T47D (cell line): ENCODE results near the gene RPS17.
"Not testable (repeated sequence)": the region's sequence is repeated elsewhere in the genome, so short reads cannot be mapped to it uniquely, and the experiment has no call there.

ENCODE experiments used
- DNase-seq, 2 experiments: peaks; one replicate each; pipeline versions ENCODE4 v3.0.0 to v3.0.0-alpha.2; 2011 to 2012; ENCODE audit warnings: low read depth in 1 of 2, low spot score in 1 of 2
- JUND ChIP-seq: IDR thresholded peaks from 2 replicates; pipeline ENCODE4 v1.6.1; 2012; ENCODE audit warnings: low read depth
- in situ Hi-C: cut with HindIII; loops from 2 replicates; pipeline ENCODE4 v1.10.0; 2016; ENCODE audit warnings: low sequenced_read_pairs, low pct_unique_long_range_greater_than_20kb

The RPS17 gene

GRCh38 chr15:82540984-82541431 is 751 bp upstream of the RPS17 start:
- no peak for TF ChIP-seq JUND
- DNase-seq: peak; percentile 27 to 31
- in situ Hi-C loops: no loop called here

- in situ Hi-C loops: no loop called here
- no peak for TF ChIP-seq JUND
- DNase-seq: no peak
Observed at GRCh38 chr15:82539691-82540054, 584 bp downstream of the RPS17 start.

GRCh38 chr15:82538961-82539690 is 1.1 kb downstream of the RPS17 start:
- DNase-seq: no peak
- in situ Hi-C loops: no loop called here
- no peak for TF ChIP-seq JUND

GRCh38 chr15:82537351-82537908 is 2.8 kb downstream of the RPS17 start:
- in situ Hi-C loops: no loop called here
- no peak for DNase-seq
- TF ChIP-seq JUND: no peak

- no peak for TF ChIP-seq JUND
- in situ Hi-C loops: no loop called here
Observed at GRCh38 chr15:82536409-82537350, 3.6 kb downstream of the RPS17 start.

GRCh38 chr15:82535566-82536408 is 4.5 kb downstream of the RPS17 start:
- no peak for DNase-seq
- TF ChIP-seq JUND: no peak
- in situ Hi-C loops: no loop called here

More at GRCh38 chr15:82536409-82537350, 3.6 kb downstream of the RPS17 start:
- DNase-seq: no peak

GRCh38 chr15:82535151-82535550 is 5.1 kb downstream of the RPS17 start:
- in situ Hi-C loops, DNase-seq: not testable (repeated sequence)

- in situ Hi-C loops, DNase-seq: not testable (repeated sequence)
Observed at GRCh38 chr15:82534457-82534861, 5.8 kb downstream of the RPS17 start.

GRCh38 chr15:82533801-82534200 is 6.5 kb downstream of the RPS17 start:
- no peak for DNase-seq
- in situ Hi-C loops: no loop called here

GRCh38 chr15:82532991-82533481 is 7.2 kb downstream of the RPS17 start:
- no peak for TF ChIP-seq JUND
- in situ Hi-C loops: no loop called here
- no peak for DNase-seq

More at GRCh38 chr15:82533801-82534200, 6.5 kb downstream of the RPS17 start:
- no peak for TF ChIP-seq JUND

- in situ Hi-C loops: no loop called here
Observed at GRCh38 chr15:82532383-82532990, 7.8 kb downstream of the RPS17 start.

More at GRCh38 chr15:82532383-82532990, 7.8 kb downstream of the RPS17 start:
- no peak for TF ChIP-seq JUND
- DNase-seq: no peak
